ENCODE measurements around the gene ERG. TPM values are rescaled to one million over a fixed set of nuclear protein-coding genes. Genes with fewer than 3 reads are reported as not detected.

The ERG gene
- total RNA-seq, 1 experiment from 2014 or later = 0.11 TPM

GRCh38 chr21:38377165-38378088, 120.8 kb downstream of the ERG start:
- Mint-ChIP-seq H3K4me1 (peaks cover 0 to 2% of the 10 kb centered on the region in 2 experiments; a peak in 1 of 4 replicates), H3K9me3 (peaks cover 9 to 14% of the 10 kb centered on the region in 2 experiments)
- no peaks in the 10 kb centered on the region for H3K79me2 ChIP-seq (ENCODE audit: insufficient read depth, low read length)

More at GRCh38 chr21:38377165-38378088, 120.8 kb downstream of the ERG start:
- WGBS (ENCODE audit: extremely low coverage, insufficient read length, low lambda C conversion rate) = no CpG with 5 or more reads among the region's 5 CpGs
- no peaks in the 10 kb centered on the region for H3K27me3 ChIP-seq (ENCODE audit: insufficient read depth, low read length)
- H3K4me2 ChIP-seq (ENCODE audit: insufficient read depth, insufficient read length, low read length) = no peak overlapping the region
- H4K5ac ChIP-seq (ENCODE audit: insufficient read length, low read depth, low read length) = no peak overlapping the region
- no peak overlapping the region for H4K91ac ChIP-seq (ENCODE audit: insufficient read length, low read depth, low read length)
- no peak overlapping the region for H3K23ac ChIP-seq (ENCODE audit: insufficient read length, low read depth, low read length)
- H3K14ac ChIP-seq (ENCODE audit: insufficient read depth, low read length) = no peak overlapping the region
- no peak overlapping the region for H3K56ac ChIP-seq (ENCODE audit: insufficient read length, low read depth, low read length)
- no peak overlapping the region for H3K18ac ChIP-seq (ENCODE audit: insufficient read length, low read depth, low read length)
- no peak overlapping the region for H2AFZ ChIP-seq (ENCODE audit: low read length)
- DNase-seq = no peak
- no peaks in the 10 kb centered on the region for H3K79me1 ChIP-seq (ENCODE audit: insufficient read depth, low read depth, low read length, poor library complexity, severe bottlenecking)
- H2BK5ac ChIP-seq (ENCODE audit: insufficient read length, low read length) = no peak overlapping the region
- H2BK15ac ChIP-seq (ENCODE audit: low read depth, low read length) = no peak overlapping the region
- no peak overlapping the region for H2AK5ac ChIP-seq (ENCODE audit: insufficient read length, low read length)
- H3K9ac ChIP-seq (ENCODE audit: extremely low read depth, insufficient read length, low read length) = no peak overlapping the region
- no peak overlapping the region for H2BK120ac ChIP-seq (ENCODE audit: low read depth, low read length, poor library complexity, severe bottlenecking)
- H3K27ac ChIP-seq (ENCODE audit: insufficient read length, low read depth, low read length) = no peak overlapping the region
- no peak overlapping the region for H2BK12ac ChIP-seq (ENCODE audit: insufficient read length, low read depth, low read length)
- no peak overlapping the region for H4K8ac ChIP-seq (replicated peaks; ENCODE audit: insufficient read length, low read depth, low read length)
- no peak overlapping the region for H3K4me3 Mint-ChIP-seq
- no peaks in the 10 kb centered on the region for H3K23me2 ChIP-seq (ENCODE audit: insufficient read length, low read depth, low read length, poor library complexity, severe bottlenecking)
- no peaks in the 10 kb centered on the region for H3K4me1 ChIP-seq (ENCODE audit: insufficient read depth, low read length)
- H3K4ac ChIP-seq (ENCODE audit: low read depth, low read length) = no peak overlapping the region
- H3K9me3 ChIP-seq (ENCODE audit: control insufficient read depth, low read depth, low read length) = no peaks in the 10 kb centered on the region
- peaks cover 6 to 11% (median 8%) of the 10 kb centered on the region in 3 experiments; a peak in 5 of 7 replicates for H3K36me3 Mint-ChIP-seq (ENCODE audit: insufficient read depth in 1 of 3, low read depth in 3 of 3)
- H4K20me1 ChIP-seq (ENCODE audit: control insufficient read depth, insufficient read depth, insufficient read length) = no peaks in the 10 kb centered on the region
- no peaks in the 10 kb centered on the region for H3K27me3 Mint-ChIP-seq (ENCODE audit: low read depth)
- no peak overlapping the region for H3K27ac Mint-ChIP-seq
- TF ChIP-seq, protein P1, sequence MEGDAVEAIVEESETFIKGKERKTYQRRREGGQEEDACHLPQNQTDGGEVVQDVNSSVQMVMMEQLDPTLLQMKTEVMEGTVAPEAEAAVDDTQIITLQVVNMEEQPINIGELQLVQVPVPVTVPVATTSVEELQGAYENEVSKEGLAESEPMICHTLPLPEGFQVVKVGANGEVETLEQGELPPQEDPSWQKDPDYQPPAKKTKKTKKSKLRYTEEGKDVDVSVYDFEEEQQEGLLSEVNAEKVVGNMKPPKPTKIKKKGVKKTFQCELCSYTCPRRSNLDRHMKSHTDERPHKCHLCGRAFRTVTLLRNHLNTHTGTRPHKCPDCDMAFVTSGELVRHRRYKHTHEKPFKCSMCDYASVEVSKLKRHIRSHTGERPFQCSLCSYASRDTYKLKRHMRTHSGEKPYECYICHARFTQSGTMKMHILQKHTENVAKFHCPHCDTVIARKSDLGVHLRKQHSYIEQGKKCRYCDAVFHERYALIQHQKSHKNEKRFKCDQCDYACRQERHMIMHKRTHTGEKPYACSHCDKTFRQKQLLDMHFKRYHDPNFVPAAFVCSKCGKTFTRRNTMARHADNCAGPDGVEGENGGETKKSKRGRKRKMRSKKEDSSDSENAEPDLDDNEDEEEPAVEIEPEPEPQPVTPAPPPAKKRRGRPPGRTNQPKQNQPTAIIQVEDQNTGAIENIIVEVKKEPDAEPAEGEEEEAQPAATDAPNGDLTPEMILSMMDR (conservative IDR thresholded peaks at IDR 0.05) = no peak
- H2BK20ac ChIP-seq (ENCODE audit: low read depth, low read length, poor library complexity, severe bottlenecking) = no peak overlapping the region
- no peak overlapping the region for H3T11ph ChIP-seq (ENCODE audit: low read length)

All from H9 (cell line).